HepG2 (cell line): Measurements from ENCODE around the gene TCF23. TPM values are rescaled to one million over a fixed set of nuclear protein-coding genes. Genes with fewer than 3 reads are reported as not detected.

Source experiments
- BCL6 ChIP-seq: IDR thresholded peaks from 2 replicates; pipeline ENCODE4 v1.6.1; 2016; ENCODE audit warnings: missing genetic modification reagents, missing compliant biosample characterization
- DRAP1 ChIP-seq: IDR thresholded peaks from 2 replicates; pipeline ENCODE4 v1.6.1; 2016; ENCODE audit warnings: missing genetic modification reagents, missing compliant biosample characterization
- ELF1 ChIP-seq: sonication (generic); formaldehyde crosslinking; IDR thresholded peaks from 2 replicates; pipeline ENCODE4 v1.4.0; 2020; ENCODE audit warnings: missing genetic modification reagents
- FOSL1 ChIP-seq: sonication (generic); formaldehyde crosslinking; IDR thresholded peaks from 2 replicates; pipeline ENCODE4 v1.9.0; 2021; ENCODE audit warnings: missing genetic modification reagents, borderline replicate concordance
- HNRNPH1 ChIP-seq: fragments of 200-400 bp; formaldehyde crosslinking; optimal IDR thresholded peaks from 2 replicates; pipeline ENCODE3; 2017; ENCODE audit warnings: mild to moderate bottlenecking, low read depth, low read length
- HOXD1 ChIP-seq: sonication (generic); formaldehyde crosslinking; IDR thresholded peaks from 2 replicates; pipeline ENCODE4 v1.5.0; 2020; ENCODE audit warnings: missing genetic modification reagents
- IKZF5 ChIP-seq: IDR thresholded peaks from 2 replicates; pipeline ENCODE4 v1.6.1; 2018; ENCODE audit warnings: missing genetic modification reagents, mild to moderate bottlenecking, missing compliant biosample characterization
- KMT2B ChIP-seq: IDR thresholded peaks from 2 replicates; pipeline ENCODE4 v1.6.1; 2016; ENCODE audit warnings: missing genetic modification reagents, missing compliant biosample characterization
- MYNN ChIP-seq: sonication (generic); formaldehyde crosslinking; IDR thresholded peaks from 2 replicates; pipeline ENCODE4 v1.4.0; 2020; ENCODE audit warnings: mild to moderate bottlenecking, low read depth, missing genetic modification reagents
- ONECUT2 ChIP-seq: sonication (generic); formaldehyde crosslinking; IDR thresholded peaks from 2 replicates; pipeline ENCODE4 v1.4.0; 2020; ENCODE audit warnings: missing genetic modification reagents
- SKIL ChIP-seq: sonication (generic); formaldehyde crosslinking; IDR thresholded peaks from 2 replicates; pipeline ENCODE4 v1.8.0; 2022; ENCODE audit warnings: missing genetic modification reagents, mild to moderate bottlenecking, moderate library complexity, borderline replicate concordance
- SMAD3 ChIP-seq: sonication (generic); formaldehyde crosslinking; IDR thresholded peaks from 2 replicates; pipeline ENCODE4 v1.4.0; 2020; ENCODE audit warnings: missing genetic modification reagents
- SOX6 ChIP-seq, 2 experiments: fragments of 450-650 bp in 1 of 2; sonication (generic) in 1 of 2; formaldehyde crosslinking in 1 of 2; IDR thresholded peaks; 2 replicates each; pipeline versions ENCODE4 v1.4.0 to v1.6.1; 2017 to 2020; ENCODE audit warnings: antibody characterized with exemption in 1 of 2, mild to moderate bottlenecking in 1 of 2, missing genetic modification reagents in 1 of 2
- SP2 ChIP-seq: sonication (generic); formaldehyde crosslinking; IDR thresholded peaks from 2 replicates; pipeline ENCODE4 v1.5.1; 2020; ENCODE audit warnings: mild to moderate bottlenecking, missing genetic modification reagents
- TERF1 ChIP-seq: sonication (generic); formaldehyde crosslinking; IDR thresholded peaks from 2 replicates; pipeline ENCODE4 v1.8.0; 2022; ENCODE audit warnings: mild to moderate bottlenecking, missing genetic modification reagents, moderate library complexity
- U2AF1 ChIP-seq: fragments of 200-400 bp; formaldehyde crosslinking; optimal IDR thresholded peaks from 2 replicates; pipeline ENCODE3; 2017; ENCODE audit warnings: mild to moderate bottlenecking, low read depth, low read length
- ZBTB14 ChIP-seq: sonication (generic); formaldehyde crosslinking; IDR thresholded peaks from 2 replicates; pipeline ENCODE4 v1.4.0; 2020; ENCODE audit warnings: missing genetic modification reagents
- ZBTB34 ChIP-seq: sonication (generic); formaldehyde crosslinking; IDR thresholded peaks from 2 replicates; pipeline ENCODE4 v1.8.0; 2022; ENCODE audit warnings: mild to moderate bottlenecking, missing genetic modification reagents
- ZBTB8A ChIP-seq: sonication (generic); formaldehyde crosslinking; IDR thresholded peaks from 2 replicates; pipeline ENCODE4 v1.4.0; 2020; ENCODE audit warnings: mild to moderate bottlenecking, low read depth, missing genetic modification reagents, borderline replicate concordance
- ZMAT3 ChIP-seq: sonication (generic); formaldehyde crosslinking; conservative IDR thresholded peaks from 2 replicates; pipeline ENCODE4 v1.7.0; 2021; ENCODE audit warnings: missing genetic modification reagents
- ZNF180 ChIP-seq: sonication (generic); formaldehyde crosslinking; IDR thresholded peaks from 2 replicates; pipeline ENCODE4 v1.4.0; 2020; ENCODE audit warnings: low read depth, missing genetic modification reagents, borderline replicate concordance
- ZNF331 ChIP-seq: sonication (generic); formaldehyde crosslinking; IDR thresholded peaks from 2 replicates; pipeline ENCODE4 v1.4.0; 2020; ENCODE audit warnings: missing genetic modification reagents
- polyA plus RNA-seq, 8 experiments: library from polyadenylated mRNA; depleted of rRNA in 3 of 8; stranded (reverse) in 7 of 8; unstranded in 1 of 8; fragments of >200 nt; fragmentation: Illumina TruSeq in 4 of 8; extraction: Trizol in 4 of 8; gene quantifications; 2 replicates each; pipeline versions ENCODE4 v1.2.1 to v1.2.3, GENCODE V29; 2011 to 2016; ENCODE audit warnings: low read depth in 4 of 8, missing spikeins in 1 of 8, mixed read lengths in 1 of 8; ENCODE audit not compliant: insufficient read depth in 1 of 8
- total RNA-seq, 5 experiments: library from RNA; depleted of rRNA; stranded (reverse); fragments of >200 nt; fragmentation: Illumina TruSeq; extraction: Trizol; gene quantifications; 2 replicates each; pipeline ENCODE4 v1.2.3, GENCODE V29; 2016; ENCODE audit warnings: low read depth in 1 of 5

Gene TCF23
- total and polyA plus RNA-seq, 2 of the 13 experiments (the other 11 are each of a cell fraction or from before 2014, with no cell fraction given): 0.02 to 1.4 TPM

- TF ChIP-seq ZBTB8A (CRISPR knock-in tag) (no peak), SOX6 (IDR thresholded peaks at IDR 0.05) (no peak), SOX6 (CRISPR knock-in tag; IDR thresholded peaks at IDR 0.05) (0 out of 2 replicates have a peak, but pooled peaks have one; percentile 9), ZNF180 (no peak), ZNF331 (CRISPR knock-in tag) (0 out of 2 replicates have a peak, but pooled peaks have one; percentile 30), HNRNPH1 (no peak), HOXD1 (no peak), BCL6 (CRISPR knock-in tag) (no peak), SP2 (CRISPR knock-in tag) (no peak), SKIL (no peak), FOSL1 (CRISPR knock-in tag) (no peak), SMAD3 (no peak; the same call in 1 of the 2 replicates), DRAP1 (no peak), MYNN (no peak), TERF1 (CRISPR knock-in tag) (no peak), ZBTB34 (no peak), ZMAT3 (CRISPR knock-in tag) (no peak), ONECUT2 (CRISPR knock-in tag) (no peak), U2AF1 (no peak), KMT2B (CRISPR knock-in tag) (no peak), ZBTB14 (CRISPR knock-in tag) (no peak), ELF1 (no peak), IKZF5 (CRISPR knock-in tag) (peak; percentile 79; the same call in 1 of the 2 replicates)
Measured at GRCh38 chr2:27152102-27152795, 3.4 kb downstream of the TCF23 start (continued).
